Spleen (tissue), 11 donors: ENCODE data around the gene COPS8. TPM values are rescaled to one million over a fixed set of nuclear protein-coding genes. Genes with fewer than 3 reads are reported as not detected.

ENCODE experiments used
- DNase-seq: peaks from one replicate; pipeline ENCODE4 v3.0.0-alpha.2; 2020
- H3K27ac ChIP-seq, 8 donors: fragments of 200-600 bp; sonication (generic) in 7 of 8; 1 replicate in 4 of 8; 2 replicates in 4 of 8; pipeline versions ENCODE4 v1.5.0 to v1.8.0; 2016 to 2021; ENCODE audit warnings: inconsistent platforms in 4 of 8, mild to moderate bottlenecking in 4 of 8, moderate library complexity in 1 of 8
- H3K27me3 ChIP-seq, 7 donors: fragments of 200-600 bp; sonication (generic) in 6 of 7; replicated peaks in 1 of 7; 1 replicate in 4 of 7; 2 replicates in 3 of 7; pipeline versions ENCODE4 v1.5.0 to v1.8.0; 2016 to 2021; ENCODE audit warnings: inconsistent platforms in 3 of 7, mild to moderate bottlenecking in 1 of 7
- H3K36me3 ChIP-seq, 6 donors: fragments of 200-600 bp; sonication (generic) in 5 of 6; 1 replicate in 4 of 6; 2 replicates in 2 of 6; pipeline versions ENCODE4 v1.5.0 to v1.8.0; 2016 to 2021; ENCODE audit warnings: inconsistent platforms in 2 of 6
- H3K4me1 ChIP-seq, 6 donors: fragments of 200-600 bp; sonication (generic) in 5 of 6; 1 replicate in 3 of 6; 2 replicates in 3 of 6; pipeline versions ENCODE4 v1.5.0 to v1.8.0; 2016 to 2021; ENCODE audit warnings: inconsistent platforms in 3 of 6
- H3K4me3 ChIP-seq, 8 donors: fragments of 200-600 bp; sonication (generic) in 7 of 8; 1 replicate in 4 of 8; 2 replicates in 4 of 8; pipeline versions ENCODE4 v1.5.0 to v1.8.0; 2016 to 2021; ENCODE audit warnings: inconsistent platforms in 4 of 8, mild to moderate bottlenecking in 4 of 8, moderate library complexity in 2 of 8
- H3K9me3 ChIP-seq, 8 donors: fragments of 200-600 bp; sonication (generic) in 7 of 8; 1 replicate in 4 of 8; 2 replicates in 4 of 8; pipeline versions ENCODE4 v1.5.0 to v1.8.0; 2016 to 2021; ENCODE audit warnings: inconsistent platforms in 4 of 8
- POLR2A ChIP-seq, 3 donors: fragments of 450-650 bp; IDR thresholded peaks; one replicate each; pipeline ENCODE4 v1.5.1; 2017; ENCODE audit warnings: antibody characterized with exemption in 3 of 3, mild to moderate bottlenecking in 1 of 3
- POLR2AphosphoS5 ChIP-seq, 3 donors: sonication (generic); formaldehyde crosslinking; IDR thresholded peaks; one replicate each; pipeline ENCODE4 v1.5.1; 2017; ENCODE audit warnings: antibody characterized with exemption in 3 of 3
- WGBS, 5 donors: extraction: QIAGEN DNeasy Blood & Tissue Kit in 3 of 5; methylation state at CpG; one replicate each; pipeline versions ENCODE4 v1.1.5 to v1.1.7; 2013 to 2018; 5-methylcytosine and 5-hydroxymethylcytosine counted together
- intact Hi-C: fragments of 100-400 bp; cut with DNase I; formaldehyde crosslinking; loops from one replicate; pipeline ENCODE4 v1.15.0; 2023; ENCODE audit warnings: low total_unique reads
- polyA plus RNA-seq, 3 donors: library from polyadenylated mRNA; stranded (reverse); fragments of 200-250 nt; gene quantifications; one replicate each; pipeline ENCODE4 v1.2.1, GENCODE V29; 2013
- total RNA-seq, 7 donors: library from RNA; depleted of rRNA in 3 of 7; stranded (reverse); fragments of >200 nt in 3 of 7; fragmentation: NEBNext Ultra II Directional in 4 of 7; extraction: Animal tissue kit (Norgen Biotek cat#: 25700) in 4 of 7; gene quantifications; one replicate each; pipeline versions ENCODE4 v1.1.0 to v1.2.1, GENCODE V29; 2016 to 2021
- TF ChIP-seq, protein P1 (sequence below), 11 experiments: fragments of 200-600 bp in 7 of 11; fragments of 450-650 bp in 4 of 11; sonication (generic) in 4 of 11; IDR thresholded peaks in 8 of 11; conservative IDR thresholded peaks in 3 of 11; 1 replicate in 7 of 11; 2 replicates in 4 of 11; pipeline versions ENCODE4 v1.4.0 to v1.8.0; 2016 to 2021; ENCODE audit warnings: antibody characterized with exemption in 11 of 11, inconsistent platforms in 4 of 11, mild to moderate bottlenecking in 1 of 11
- donor health status: healthy with polysubstance abuse.
- donor health status: DM: no; HTN: no; CAD: no; lungs with moderate emphysema.
- donor health status: DM: no; HTN: no; CAD: no.
- donor health status: Bipolar disorder and iron deficiency.
- donor health status: healthy.
- donor health status: DM: no; HTN: no; CAD: no.
- donor health status: DM: yes; HTN: yes; CAD: no.

Gene COPS8
- total and polyA plus RNA-seq, 10 donors = 21.3 to 67.9 (median 31.5) TPM

DNA sequence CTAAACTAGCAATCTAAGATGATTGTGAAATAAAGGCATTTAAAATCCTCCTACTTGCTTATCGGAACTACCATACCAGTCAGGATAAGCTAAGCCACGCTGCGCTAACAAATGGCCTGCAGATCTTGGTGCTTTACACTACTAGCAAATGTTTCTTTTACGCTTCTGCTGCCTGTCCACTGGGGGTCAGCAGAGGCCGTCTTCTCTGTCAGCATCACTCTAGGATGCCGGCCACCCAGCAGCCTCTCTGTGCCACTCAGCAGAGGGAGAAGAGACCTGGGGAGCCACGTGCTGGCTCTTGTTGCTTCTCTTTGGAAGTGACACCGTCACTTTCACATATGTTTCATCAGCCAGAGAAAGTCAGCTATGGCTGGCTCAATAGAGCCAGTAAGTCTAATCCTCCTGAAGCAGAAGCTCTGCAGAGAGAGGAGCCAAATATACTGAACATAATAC, 36.6 kb downstream of the COPS8 start:
- H3K4me1 ChIP-seq = no peaks in the 10 kb centered on the region
- H3K27me3 ChIP-seq = no peaks in the 10 kb centered on the region
- no peak for DNase-seq
- no peak overlapping the region for H3K27ac ChIP-seq
- no peaks in the 10 kb centered on the region for H3K9me3 ChIP-seq
- WGBS, 5 donors = 58 to 71% (median 66%) methylated on average over 8 of the region's 8 CpGs
- intact Hi-C loops = no loop called here
- no peaks in the 10 kb centered on the region for H3K36me3 ChIP-seq
- no peak overlapping the region for H3K4me3 ChIP-seq
- TF ChIP-seq, protein P1, sequence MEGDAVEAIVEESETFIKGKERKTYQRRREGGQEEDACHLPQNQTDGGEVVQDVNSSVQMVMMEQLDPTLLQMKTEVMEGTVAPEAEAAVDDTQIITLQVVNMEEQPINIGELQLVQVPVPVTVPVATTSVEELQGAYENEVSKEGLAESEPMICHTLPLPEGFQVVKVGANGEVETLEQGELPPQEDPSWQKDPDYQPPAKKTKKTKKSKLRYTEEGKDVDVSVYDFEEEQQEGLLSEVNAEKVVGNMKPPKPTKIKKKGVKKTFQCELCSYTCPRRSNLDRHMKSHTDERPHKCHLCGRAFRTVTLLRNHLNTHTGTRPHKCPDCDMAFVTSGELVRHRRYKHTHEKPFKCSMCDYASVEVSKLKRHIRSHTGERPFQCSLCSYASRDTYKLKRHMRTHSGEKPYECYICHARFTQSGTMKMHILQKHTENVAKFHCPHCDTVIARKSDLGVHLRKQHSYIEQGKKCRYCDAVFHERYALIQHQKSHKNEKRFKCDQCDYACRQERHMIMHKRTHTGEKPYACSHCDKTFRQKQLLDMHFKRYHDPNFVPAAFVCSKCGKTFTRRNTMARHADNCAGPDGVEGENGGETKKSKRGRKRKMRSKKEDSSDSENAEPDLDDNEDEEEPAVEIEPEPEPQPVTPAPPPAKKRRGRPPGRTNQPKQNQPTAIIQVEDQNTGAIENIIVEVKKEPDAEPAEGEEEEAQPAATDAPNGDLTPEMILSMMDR (IDR thresholded peaks at IDR 0.05 in 8 of 11, conservative IDR thresholded peaks at IDR 0.05 in 3 of 11) = peak in 8 of 11 experiments; percentile 6 to 45 (median 34)
- TF ChIP-seq POLR2AphosphoS5 (IDR thresholded peaks at IDR 0.05) = no peak
- TF ChIP-seq POLR2A (IDR thresholded peaks at IDR 0.05) = no peak

DNA sequence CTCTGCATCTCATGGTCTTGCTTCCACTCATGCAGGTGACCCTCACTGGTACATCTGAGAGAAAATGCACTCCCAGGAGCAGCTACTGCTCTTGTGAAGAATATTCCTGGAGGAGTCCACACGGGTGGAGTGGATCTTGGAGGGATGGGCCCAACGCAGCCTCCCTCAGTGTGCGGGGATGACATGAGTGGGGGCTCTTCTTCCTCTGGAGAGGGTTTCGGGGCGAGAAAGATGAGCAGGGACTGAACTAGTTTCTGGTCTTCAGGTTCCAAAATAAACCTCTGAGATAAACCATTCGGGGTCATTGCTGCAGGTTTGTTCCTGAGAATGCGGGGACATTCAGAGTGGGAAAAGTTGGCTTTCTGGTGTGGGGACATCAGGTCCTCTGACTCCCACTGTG, 39.1 kb downstream of the COPS8 start:
- no peak overlapping the region for H3K27ac ChIP-seq
- H3K36me3 ChIP-seq = no peaks in the 10 kb centered on the region
- DNase-seq = no peak
- WGBS, 5 donors = 87 to 94% (median 92%) methylated on average over 7 of the region's 7 CpGs
- peaks cover 0 to 8% (median 0%) of the 10 kb centered on the region in 6 donors for H3K4me1 ChIP-seq
- no peak overlapping the region for H3K4me3 ChIP-seq
- no peak for TF ChIP-seq POLR2A (IDR thresholded peaks at IDR 0.05)
- TF ChIP-seq, protein P1 (IDR thresholded peaks at IDR 0.05 in 8 of 11, conservative IDR thresholded peaks at IDR 0.05 in 3 of 11) = no peak
- no peak for TF ChIP-seq POLR2AphosphoS5 (IDR thresholded peaks at IDR 0.05)
- H3K9me3 ChIP-seq = no peaks in the 10 kb centered on the region
- intact Hi-C loops = no loop called here
- no peaks in the 10 kb centered on the region for H3K27me3 ChIP-seq

DNA sequence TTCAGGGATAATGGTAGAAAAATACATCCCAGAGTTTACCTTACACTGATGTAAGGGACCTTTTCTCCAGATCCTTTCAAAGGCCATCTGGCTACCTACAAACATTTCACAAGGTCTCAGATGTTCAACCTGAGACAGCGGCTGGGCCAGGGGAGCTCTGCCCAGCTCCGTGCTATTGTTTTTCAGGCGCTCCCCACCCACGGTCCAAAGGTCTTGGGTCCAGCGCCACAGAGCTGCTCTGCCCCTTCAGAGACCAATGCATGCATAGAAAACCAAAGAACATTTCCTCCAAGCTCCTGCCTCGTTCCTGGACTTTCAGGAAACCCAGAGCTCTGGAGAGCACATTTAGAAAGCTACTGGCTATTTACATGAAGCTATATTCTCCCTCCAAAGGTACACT, 40.3 kb downstream of the COPS8 start:
- WGBS, 5 donors = 83 to 90% (median 86%) methylated on average over 6 of the region's 6 CpGs
- intact Hi-C loops = no loop called here
- no peaks in the 10 kb centered on the region for H3K36me3 ChIP-seq

DNA sequence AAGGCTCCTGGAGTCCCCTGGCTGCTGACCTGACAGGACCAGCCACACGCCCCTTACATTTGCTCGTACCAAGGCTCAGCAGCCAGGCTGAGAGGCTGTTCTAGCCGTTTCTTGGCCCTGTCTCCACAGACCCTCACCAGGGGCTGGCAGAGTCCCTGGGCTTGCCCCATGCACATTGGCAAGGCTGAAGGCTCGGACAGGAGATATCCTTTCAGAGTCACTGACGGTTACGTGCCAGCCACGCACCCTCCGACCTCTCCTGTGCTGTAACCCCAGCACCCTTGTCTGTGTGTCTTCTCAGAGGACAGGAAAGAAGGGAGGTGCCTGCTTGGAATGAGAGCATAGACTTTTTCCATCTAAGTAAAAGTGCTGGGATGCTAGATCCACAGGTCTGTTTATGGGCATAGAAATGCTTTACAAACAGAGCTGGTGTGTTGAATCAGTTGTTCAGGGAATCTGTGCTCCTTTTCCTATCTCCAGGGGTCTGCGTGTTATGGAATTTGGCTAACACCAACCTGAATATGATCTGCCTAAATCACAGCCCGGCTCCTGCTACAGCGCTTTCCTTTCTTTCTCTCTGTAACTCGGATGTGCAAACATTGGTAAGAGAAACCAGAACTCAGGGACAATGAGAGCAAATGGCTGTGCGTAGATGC, 41.0 kb downstream of the COPS8 start:
- intact Hi-C loops = no loop called here
- Histone ChIP-seq H3K27ac (no peak overlapping the region), H3K4me3 (no peak overlapping the region), H3K36me3 (no peaks in the 10 kb centered on the region), H3K9me3 (no peaks in the 10 kb centered on the region), H3K27me3 (no peaks in the 10 kb centered on the region), H3K4me1 (peaks cover 0 to 8% (median 0%) of the 10 kb centered on the region in 6 donors)
- TF ChIP-seq, protein P1 (IDR thresholded peaks at IDR 0.05 in 8 of 11, conservative IDR thresholded peaks at IDR 0.05 in 3 of 11) = no peak
- TF ChIP-seq POLR2A (IDR thresholded peaks at IDR 0.05) (no peak), POLR2AphosphoS5 (IDR thresholded peaks at IDR 0.05) (no peak)
- 84 to 88% (median 85%) methylated on average over 11 to 13 of the region's 13 CpGs for WGBS, 5 donors
- DNase-seq = no peak

More for the DNA sequence above, 40.3 kb downstream of the COPS8 start:
- H3K9me3 ChIP-seq = no peaks in the 10 kb centered on the region
- DNase-seq = no peak
- H3K4me1 ChIP-seq = peaks cover 0 to 8% (median 0%) of the 10 kb centered on the region in 6 donors
- H3K27me3 ChIP-seq = no peaks in the 10 kb centered on the region
- H3K4me3 ChIP-seq = no peak overlapping the region
- TF ChIP-seq POLR2A (IDR thresholded peaks at IDR 0.05) (no peak), POLR2AphosphoS5 (IDR thresholded peaks at IDR 0.05) (no peak)
- TF ChIP-seq, protein P1 (IDR thresholded peaks at IDR 0.05 in 8 of 11, conservative IDR thresholded peaks at IDR 0.05 in 3 of 11) = no peak
- no peak overlapping the region for H3K27ac ChIP-seq
